Keratinocyte (primary cell): Measurements from ENCODE around the gene VOPP1.

Source experiments
- EZH2 ChIP-seq: IDR thresholded peaks from one replicate; pipeline ENCODE4 v1.6.1; 2012; ENCODE audit warnings: inconsistent platforms, mild to moderate bottlenecking, low read length, moderate library complexity
- TF ChIP-seq, protein P1 (sequence below), 3 experiments: IDR thresholded peaks in 1 of 3; conservative IDR thresholded peaks in 1 of 3; optimal IDR thresholded peaks in 1 of 3; 2 replicates in 2 of 3; 3 replicates in 1 of 3; pipeline versions ENCODE3 to v1.5.1; 2011; ENCODE audit warnings: low read length in 3 of 3, mild to moderate bottlenecking in 3 of 3, moderate library complexity in 2 of 3, control low read depth in 1 of 3, inconsistent platforms in 1 of 3; ENCODE audit not compliant: insufficient read depth in 2 of 3; ENCODE audit errors: extremely low read depth in 1 of 3

DNA sequence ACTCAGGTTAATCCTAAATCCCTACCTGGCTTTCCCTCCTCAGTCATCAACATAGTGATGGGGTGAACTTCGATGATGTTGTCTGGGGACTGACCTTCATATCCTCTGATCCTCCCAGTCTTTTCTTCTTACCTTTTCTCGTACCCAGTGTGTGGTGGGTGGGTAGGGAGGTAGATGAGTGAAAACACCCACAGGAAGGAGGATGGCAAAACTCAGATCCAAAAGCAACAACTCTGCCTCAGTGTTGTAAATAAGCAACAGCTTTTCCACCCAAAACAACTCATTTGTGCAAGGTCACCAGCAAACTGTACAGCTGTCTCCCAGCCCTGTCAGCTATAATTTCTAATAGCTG, 38.6 kb downstream of the VOPP1 start:
- TF ChIP-seq, protein P1, sequence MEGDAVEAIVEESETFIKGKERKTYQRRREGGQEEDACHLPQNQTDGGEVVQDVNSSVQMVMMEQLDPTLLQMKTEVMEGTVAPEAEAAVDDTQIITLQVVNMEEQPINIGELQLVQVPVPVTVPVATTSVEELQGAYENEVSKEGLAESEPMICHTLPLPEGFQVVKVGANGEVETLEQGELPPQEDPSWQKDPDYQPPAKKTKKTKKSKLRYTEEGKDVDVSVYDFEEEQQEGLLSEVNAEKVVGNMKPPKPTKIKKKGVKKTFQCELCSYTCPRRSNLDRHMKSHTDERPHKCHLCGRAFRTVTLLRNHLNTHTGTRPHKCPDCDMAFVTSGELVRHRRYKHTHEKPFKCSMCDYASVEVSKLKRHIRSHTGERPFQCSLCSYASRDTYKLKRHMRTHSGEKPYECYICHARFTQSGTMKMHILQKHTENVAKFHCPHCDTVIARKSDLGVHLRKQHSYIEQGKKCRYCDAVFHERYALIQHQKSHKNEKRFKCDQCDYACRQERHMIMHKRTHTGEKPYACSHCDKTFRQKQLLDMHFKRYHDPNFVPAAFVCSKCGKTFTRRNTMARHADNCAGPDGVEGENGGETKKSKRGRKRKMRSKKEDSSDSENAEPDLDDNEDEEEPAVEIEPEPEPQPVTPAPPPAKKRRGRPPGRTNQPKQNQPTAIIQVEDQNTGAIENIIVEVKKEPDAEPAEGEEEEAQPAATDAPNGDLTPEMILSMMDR (optimal IDR thresholded peaks at IDR 0.05 in 1 of 3, IDR thresholded peaks at IDR 0.05 in 1 of 3, conservative IDR thresholded peaks at IDR 0.05 in 1 of 3; ENCODE audit: extremely low read depth in 1 of 3, insufficient read depth in 2 of 3, low read length in 3 of 3): no peak
- TF ChIP-seq EZH2: no peak
